Mesenchymal stem cell (in vitro differentiated cells and primary cell): Measurements from ENCODE around the gene ZNF407.
"Not testable (repeated sequence)": the region's sequence is repeated elsewhere in the genome, so short reads cannot be mapped to it uniquely, and the experiment has no call there.

Experiments
- DNase-seq: peaks from one replicate; pipeline ENCODE4 v3.0.0-alpha.2; 2013
- H2AFZ ChIP-seq: one replicate; pipeline ENCODE4 v1.6.1; 2013; ENCODE audit warnings: low read depth, mild to moderate bottlenecking, control low read depth, inconsistent platforms, low read length, moderate library complexity
- H2AK5ac ChIP-seq: 2 replicates; pipeline ENCODE4 v1.6.1; 2013; ENCODE audit warnings: low read length, moderate library complexity, mild to moderate bottlenecking, inconsistent platforms; ENCODE audit not compliant: severe bottlenecking
- H2BK120ac ChIP-seq: one replicate; pipeline ENCODE4 v1.6.1; 2013; ENCODE audit warnings: low read depth, mild to moderate bottlenecking, inconsistent platforms, low read length, moderate library complexity
- H2BK12ac ChIP-seq, 2 experiments: one replicate each; pipeline ENCODE4 v1.6.1; 2013; ENCODE audit warnings: inconsistent platforms in 2 of 2, low read length in 2 of 2, mild to moderate bottlenecking in 2 of 2, moderate library complexity in 2 of 2, control low read depth in 1 of 2
- H2BK15ac ChIP-seq: one replicate; pipeline ENCODE4 v1.6.1; 2013; ENCODE audit warnings: mild to moderate bottlenecking, low read depth, inconsistent platforms; ENCODE audit not compliant: poor library complexity, severe bottlenecking
- H2BK5ac ChIP-seq: 2 replicates; pipeline ENCODE4 v1.6.1; 2013; ENCODE audit warnings: low read depth, mild to moderate bottlenecking, low read length, control low read depth, inconsistent platforms; ENCODE audit not compliant: poor library complexity, severe bottlenecking
- H3K14ac ChIP-seq, 2 experiments: one replicate each; pipeline ENCODE4 v1.6.1; 2013; ENCODE audit warnings: inconsistent platforms in 2 of 2, low read length in 2 of 2, control low read depth in 1 of 2, mild to moderate bottlenecking in 1 of 2, moderate library complexity in 1 of 2
- H3K18ac ChIP-seq, 2 experiments: one replicate each; pipeline ENCODE4 v1.6.1; 2013; ENCODE audit warnings: inconsistent platforms in 2 of 2, low read length in 2 of 2, control low read depth in 1 of 2, low read depth in 1 of 2, mild to moderate bottlenecking in 1 of 2
- H3K23ac ChIP-seq, 2 experiments: one replicate each; pipeline ENCODE4 v1.6.1; 2013; ENCODE audit warnings: inconsistent platforms in 2 of 2, low read length in 2 of 2, mild to moderate bottlenecking in 2 of 2, moderate library complexity in 2 of 2, control low read depth in 1 of 2
- H3K27ac ChIP-seq: 2 replicates; pipeline ENCODE4 v1.5.1; 2013; ENCODE audit warnings: mild to moderate bottlenecking, moderate library complexity, low read length, control low read depth, inconsistent platforms; ENCODE audit not compliant: poor library complexity, severe bottlenecking
- H3K27me3 ChIP-seq, 2 experiments: 2 replicates each; pipeline versions ENCODE4 v1.6.1 to v1.7.0; 2013; ENCODE audit warnings: low read length in 2 of 2, mild to moderate bottlenecking in 2 of 2, moderate library complexity in 2 of 2, control low read depth in 1 of 2, inconsistent platforms in 1 of 2; ENCODE audit not compliant: control insufficient read depth in 1 of 2, insufficient read depth in 1 of 2
- H3K36me3 ChIP-seq, 2 experiments: 2 replicates each; pipeline versions ENCODE4 v1.6.1 to v1.7.0; 2013; ENCODE audit warnings: low read length in 2 of 2, control low read depth in 1 of 2, inconsistent platforms in 1 of 2, low read depth in 1 of 2, mild to moderate bottlenecking in 1 of 2; ENCODE audit not compliant: insufficient read depth in 2 of 2, control insufficient read depth in 1 of 2
- H3K4ac ChIP-seq, 2 experiments: one replicate each; pipeline ENCODE4 v1.6.1; 2013; ENCODE audit warnings: inconsistent platforms in 2 of 2, low read length in 2 of 2, mild to moderate bottlenecking in 2 of 2, moderate library complexity in 2 of 2, control low read depth in 1 of 2, low read depth in 1 of 2
- H3K4me1 ChIP-seq: 2 replicates; pipeline ENCODE4 v1.6.1; 2013; ENCODE audit warnings: low read depth, low read length, control low read depth; ENCODE audit not compliant: control insufficient read depth, insufficient read depth
- H3K4me2 ChIP-seq: 2 replicates; pipeline ENCODE4 v1.6.1; 2013; ENCODE audit warnings: low read length, mild to moderate bottlenecking, inconsistent platforms; ENCODE audit not compliant: poor library complexity, severe bottlenecking
- H3K4me3 ChIP-seq, 2 experiments: 2 replicates each; pipeline versions ENCODE4 v1.5.1 to v1.7.0; 2013; ENCODE audit warnings: low read length in 2 of 2, mild to moderate bottlenecking in 2 of 2, control low read depth in 1 of 2, low read depth in 1 of 2; ENCODE audit not compliant: insufficient read depth in 1 of 2
- H3K79me1 ChIP-seq: replicated peaks from 2 replicates; pipeline ENCODE4 v1.6.1; 2013; ENCODE audit warnings: mild to moderate bottlenecking, control low read depth, low read length, inconsistent platforms; ENCODE audit not compliant: poor library complexity, severe bottlenecking
- H3K9ac ChIP-seq: 2 replicates; pipeline ENCODE4 v1.7.0; 2013; ENCODE audit warnings: mild to moderate bottlenecking, low read length, moderate library complexity
- H3K9me3 ChIP-seq: 2 replicates; pipeline ENCODE4 v1.7.0; 2013; ENCODE audit warnings: mild to moderate bottlenecking, low read length; ENCODE audit not compliant: control insufficient read depth
- H4K8ac ChIP-seq: one replicate; pipeline ENCODE4 v1.6.1; 2013; ENCODE audit warnings: inconsistent platforms, mild to moderate bottlenecking, low read length, moderate library complexity
- H4K91ac ChIP-seq: one replicate; pipeline ENCODE4 v1.6.1; 2013; ENCODE audit warnings: mild to moderate bottlenecking, low read length, inconsistent platforms
- WGBS: methylation state at CpG from one replicate; pipeline ENCODE4 v1.1.7; 2013; ENCODE audit warnings: mixed read lengths; 5-methylcytosine and 5-hydroxymethylcytosine counted together

The ZNF407 gene

GRCh38 chr18:74565993-74566392 is 31.7 kb upstream of the ZNF407 start:
- 72% methylated on average over 3 of the region's 3 CpGs for WGBS
- H4K91ac ChIP-seq = not testable (repeated sequence)

GRCh38 chr18:74567822-74568221 is 29.8 kb upstream of the ZNF407 start:
- Histone ChIP-seq H3K36me3 (no peaks in the 10 kb centered on the region), H3K27ac (no peak overlapping the region), H2BK12ac (no peak overlapping the region), H3K4me1 (no peaks in the 10 kb centered on the region), H3K4me2 (no peak overlapping the region), H3K23ac (no peak overlapping the region), H3K14ac (no peak overlapping the region), H3K18ac (no peak overlapping the region), H4K91ac (no peak overlapping the region), H3K9ac (no peak overlapping the region), H2AFZ (no peak overlapping the region), H3K4me3 (no peak overlapping the region), H3K79me1 (no peaks in the 10 kb centered on the region), H3K9me3 (peaks cover 8% of the 10 kb centered on the region), H2AK5ac (no peak overlapping the region), H4K8ac (no peak overlapping the region), H2BK120ac (no peak overlapping the region), H3K27me3 (peaks cover 3 to 45% of the 10 kb centered on the region in 2 experiments), H2BK15ac (no peak overlapping the region), H2BK5ac (no peak overlapping the region), H3K4ac (no peak overlapping the region)
- DNase-seq = no peak
- 60% methylated on average over 5 of the region's 7 CpGs for WGBS

More at GRCh38 chr18:74565993-74566392, 31.7 kb upstream of the ZNF407 start:
- not testable (repeated sequence) for H3K18ac ChIP-seq, H3K4ac ChIP-seq, H3K4me1 ChIP-seq, H4K8ac ChIP-seq, H2AFZ ChIP-seq, H2BK12ac ChIP-seq, H3K36me3 ChIP-seq, H3K4me3 ChIP-seq, H3K14ac ChIP-seq, H3K4me2 ChIP-seq, H3K23ac ChIP-seq, H2AK5ac ChIP-seq, H3K79me1 ChIP-seq, H3K9ac ChIP-seq, H2BK5ac ChIP-seq, H3K9me3 ChIP-seq, H2BK15ac ChIP-seq, H3K27ac ChIP-seq, DNase-seq, H2BK120ac ChIP-seq
- H3K27me3 ChIP-seq = peaks cover 9 to 41% of the 10 kb centered on the region in 2 experiments

DNA sequence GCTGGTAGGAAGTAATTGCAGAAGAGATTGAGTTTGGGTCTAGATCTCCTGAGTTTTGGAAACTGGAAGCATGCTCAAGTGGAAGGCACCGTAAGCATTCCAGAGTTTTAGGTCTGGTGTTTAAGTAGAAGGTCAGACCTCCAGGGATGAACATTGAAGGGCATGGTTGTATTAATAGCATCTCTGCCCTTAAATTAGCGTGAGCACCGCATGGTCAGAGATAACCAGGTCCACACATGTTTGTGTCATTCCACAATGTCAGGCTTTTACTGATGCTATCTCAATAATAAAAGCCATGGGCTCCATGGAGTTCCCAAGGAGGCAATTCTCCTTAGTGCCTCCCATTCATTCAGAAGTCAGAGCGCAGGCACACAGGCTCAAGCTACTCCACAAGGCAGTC is 28.3 kb upstream of the ZNF407 start:
- Histone ChIP-seq H3K18ac (no peak overlapping the region), H3K9ac (no peak overlapping the region), H4K8ac (no peak overlapping the region), H3K23ac (no peak overlapping the region), H3K27me3 (peaks cover 0 to 48% of the 10 kb centered on the region in 2 experiments), H2BK120ac (no peak overlapping the region), H3K27ac (no peak overlapping the region), H2AK5ac (no peak overlapping the region), H2BK15ac (no peak overlapping the region), H2AFZ (no peak overlapping the region), H3K14ac (no peak overlapping the region), H3K4me1 (no peaks in the 10 kb centered on the region), H2BK5ac (no peak overlapping the region), H3K4me3 (no peak overlapping the region), H3K79me1 (no peaks in the 10 kb centered on the region), H3K4ac (no peak overlapping the region), H4K91ac (no peak overlapping the region), H3K4me2 (no peak overlapping the region), H3K36me3 (no peaks in the 10 kb centered on the region), H3K9me3 (peaks cover 8% of the 10 kb centered on the region), H2BK12ac (no peak overlapping the region)
- WGBS = 77% methylated on average over 3 of the region's 4 CpGs
- DNase-seq = no peak

DNA sequence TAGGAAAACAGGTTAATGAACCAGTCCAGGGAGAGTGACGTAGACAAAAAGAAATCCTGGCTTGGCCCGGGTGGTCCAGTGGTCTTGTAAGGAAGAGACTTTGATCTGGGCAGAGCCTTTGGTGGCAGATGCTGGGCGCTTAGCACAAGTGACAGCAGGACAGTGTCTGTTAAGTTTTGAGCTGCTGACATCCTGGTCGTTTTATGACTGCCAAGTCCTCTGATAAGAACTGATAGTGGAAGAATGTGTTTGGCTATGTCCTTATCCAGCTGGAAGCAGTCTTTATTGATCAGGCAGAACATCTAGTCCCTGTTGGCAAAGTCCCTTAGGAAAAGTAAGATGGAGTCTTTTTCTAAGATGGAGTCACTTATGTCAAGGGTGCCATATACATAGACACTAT is 27.4 kb upstream of the ZNF407 start:
- Histone ChIP-seq H3K27me3 (peaks cover 0 to 55% of the 10 kb centered on the region in 2 experiments), H3K23ac (no peak overlapping the region), H2AK5ac (no peak overlapping the region), H3K4me2 (no peak overlapping the region), H3K9ac (no peak overlapping the region), H2BK15ac (no peak overlapping the region), H3K4ac (no peak overlapping the region), H2BK5ac (no peak overlapping the region), H2BK12ac (no peak overlapping the region), H3K14ac (no peak overlapping the region), H3K9me3 (peaks cover 8% of the 10 kb centered on the region), H3K18ac (no peak overlapping the region), H3K79me1 (no peaks in the 10 kb centered on the region), H3K4me3 (no peak overlapping the region), H3K36me3 (no peaks in the 10 kb centered on the region), H3K4me1 (no peaks in the 10 kb centered on the region), H3K27ac (no peak overlapping the region), H4K91ac (no peak overlapping the region), H2AFZ (no peak overlapping the region), H2BK120ac (no peak overlapping the region), H4K8ac (no peak overlapping the region)
- 67% methylated on average over 4 of the region's 4 CpGs for WGBS
- no peak for DNase-seq
